ENCODE measurements around the gene ROBO2.

Gene ROBO2

DNA sequence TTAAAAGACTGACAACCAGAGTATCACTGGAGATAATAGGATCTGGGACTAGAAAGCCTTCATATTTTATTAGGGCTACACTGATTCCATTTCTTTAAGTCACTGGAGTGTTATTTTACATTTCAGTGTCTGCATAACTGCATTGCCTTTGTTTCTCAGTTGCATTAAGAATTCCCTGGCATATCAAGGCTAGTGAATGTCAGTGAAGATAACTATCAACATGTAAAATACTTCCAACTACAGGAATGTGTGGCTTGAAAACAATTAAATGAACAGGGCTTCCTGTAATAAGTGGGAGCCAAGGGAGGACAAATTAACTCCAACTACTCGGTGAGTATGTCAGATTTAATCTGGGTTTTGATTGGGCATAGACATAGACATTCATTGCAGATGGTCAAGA is 628.5 kb downstream of the ROBO2 start:
- Mint-ChIP-seq H3K9me3 (peaks cover 13% of the 10 kb centered on the region), H3K4me3 (no peak overlapping the region), H3K4me1 (ENCODE audit: low read depth) (no peaks in the 10 kb centered on the region), H3K27me3 (no peaks in the 10 kb centered on the region), H3K27ac (no peak overlapping the region), H3K36me3 (ENCODE audit: low read depth) (no peaks in the 10 kb centered on the region)

DNA sequence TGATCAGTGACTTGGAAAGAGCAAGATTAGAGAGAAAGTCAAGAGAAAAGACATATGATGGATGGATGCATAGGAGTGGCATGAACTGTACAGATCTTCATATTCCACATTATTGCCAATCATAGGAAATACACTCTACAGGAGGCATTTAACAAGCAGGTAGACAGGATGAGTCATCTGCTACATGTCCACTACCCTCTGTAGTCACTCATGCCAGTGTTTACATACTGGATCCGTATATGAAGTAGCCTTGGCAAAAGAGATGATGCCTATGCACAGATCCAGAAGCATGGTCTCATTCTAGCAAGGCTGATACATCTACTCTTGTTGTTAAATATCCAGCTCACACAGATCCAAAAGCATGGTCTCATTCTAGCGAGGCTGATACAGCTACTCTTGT is 632.1 kb downstream of the ROBO2 start:
- H3K4me1 Mint-ChIP-seq (ENCODE audit: low read depth), result no peaks in the 10 kb centered on the region
- H3K27me3 Mint-ChIP-seq, result no peaks in the 10 kb centered on the region
- peaks cover 11% of the 10 kb centered on the region for H3K9me3 Mint-ChIP-seq
- H3K4me3 Mint-ChIP-seq, result no peak overlapping the region
- no peaks in the 10 kb centered on the region for H3K36me3 Mint-ChIP-seq (ENCODE audit: low read depth)
- H3K27ac Mint-ChIP-seq, result no peak overlapping the region

DNA sequence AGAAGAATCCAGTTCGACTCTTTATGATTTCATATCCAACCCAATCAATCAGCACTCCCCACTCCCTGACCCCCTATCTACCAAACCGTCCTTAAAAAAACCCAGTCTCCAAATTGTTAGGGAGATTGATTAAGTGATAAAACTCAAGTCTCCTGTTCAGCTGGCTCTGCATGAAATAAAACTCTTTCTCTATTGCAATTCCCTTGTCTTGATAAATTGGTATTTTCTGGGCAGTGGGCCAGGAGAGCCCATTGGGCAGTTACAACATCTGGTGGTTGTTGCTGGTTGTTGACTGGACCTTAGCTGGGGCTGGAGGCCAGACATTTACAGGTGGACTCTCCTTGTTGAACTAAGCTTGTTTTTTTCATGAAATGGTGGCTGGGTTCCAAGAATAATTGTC is 642.3 kb downstream of the ROBO2 start:
- H3K9me3 Mint-ChIP-seq, result peaks cover 19% of the 10 kb centered on the region
- H3K27me3 Mint-ChIP-seq, result no peaks in the 10 kb centered on the region
- no peak overlapping the region for H3K27ac Mint-ChIP-seq
- H3K36me3 Mint-ChIP-seq (ENCODE audit: low read depth), result no peaks in the 10 kb centered on the region
- no peaks in the 10 kb centered on the region for H3K4me1 Mint-ChIP-seq (ENCODE audit: low read depth)
- no peak overlapping the region for H3K4me3 Mint-ChIP-seq

DNA sequence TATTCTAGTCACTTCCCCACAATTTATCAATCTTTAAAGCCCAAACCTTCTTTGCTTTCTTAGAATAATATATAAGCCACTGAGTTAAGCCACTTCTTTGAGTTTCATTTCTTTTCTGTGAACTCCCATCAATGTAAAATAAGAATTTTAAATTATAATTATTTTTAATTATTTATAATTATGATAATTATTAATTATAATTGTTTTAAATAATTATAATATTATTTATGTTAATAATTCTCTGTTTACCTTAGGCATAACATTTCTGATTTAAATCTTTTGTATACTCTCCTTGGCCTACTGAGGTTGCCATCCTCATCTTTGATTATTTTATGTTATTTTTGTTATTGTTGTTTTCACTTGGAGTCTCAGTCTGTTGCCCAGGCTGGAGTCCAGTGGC is 644.2 kb downstream of the ROBO2 start:
- no peaks in the 10 kb centered on the region for H3K27me3 Mint-ChIP-seq
- peaks cover 15% of the 10 kb centered on the region for H3K9me3 Mint-ChIP-seq
- H3K4me3 Mint-ChIP-seq, result no peak overlapping the region
- no peak overlapping the region for H3K27ac Mint-ChIP-seq
- no peaks in the 10 kb centered on the region for H3K36me3 Mint-ChIP-seq (ENCODE audit: low read depth)
- no peaks in the 10 kb centered on the region for H3K4me1 Mint-ChIP-seq (ENCODE audit: low read depth)

DNA sequence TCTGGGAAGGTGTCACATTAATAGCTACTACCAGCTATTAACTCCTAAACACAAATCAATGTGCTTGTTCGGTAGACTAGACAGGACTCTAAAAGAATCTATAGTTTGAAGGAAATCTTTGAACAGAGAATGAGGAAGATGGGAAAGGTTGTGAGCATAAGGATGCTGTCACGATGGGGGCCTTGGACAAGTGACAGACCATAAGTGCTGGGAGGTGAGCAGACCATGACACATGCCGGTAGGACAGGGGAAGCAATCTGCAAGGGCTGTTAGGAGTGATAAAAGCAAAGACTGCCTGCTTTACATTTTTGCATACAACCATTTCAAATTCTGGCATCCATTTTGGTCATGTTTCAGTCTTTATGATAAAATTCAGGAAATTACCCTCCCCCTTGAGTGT is 645.8 kb downstream of the ROBO2 start:
- Mint-ChIP-seq H3K4me3 (no peak overlapping the region), H3K36me3 (ENCODE audit: low read depth) (no peaks in the 10 kb centered on the region), H3K4me1 (ENCODE audit: low read depth) (no peaks in the 10 kb centered on the region), H3K27ac (no peak overlapping the region), H3K27me3 (no peaks in the 10 kb centered on the region), H3K9me3 (peaks cover 11% of the 10 kb centered on the region)

DNA sequence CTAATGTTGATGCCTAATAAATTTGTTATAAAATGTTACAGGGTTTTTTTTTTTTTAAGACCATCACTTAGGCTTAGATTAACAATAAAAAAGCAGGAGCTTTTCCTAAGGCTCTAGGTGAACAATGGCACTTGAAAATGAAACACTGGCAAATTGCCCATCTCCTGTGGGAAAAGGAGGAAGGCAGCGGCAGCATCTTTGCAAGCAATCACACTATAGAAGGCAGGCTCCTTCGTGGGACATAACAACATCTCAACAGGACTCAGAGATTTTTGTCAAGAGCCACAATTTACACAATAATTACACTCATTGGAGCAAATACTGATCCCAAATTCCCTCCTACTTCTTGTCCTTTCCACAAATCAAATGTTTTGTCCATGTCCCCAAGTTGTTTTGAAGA is 646.7 kb downstream of the ROBO2 start:
- no peaks in the 10 kb centered on the region for H3K27me3 Mint-ChIP-seq
- no peaks in the 10 kb centered on the region for H3K4me1 Mint-ChIP-seq (ENCODE audit: low read depth)
- H3K4me3 Mint-ChIP-seq, result no peak overlapping the region
- peaks cover 13% of the 10 kb centered on the region for H3K9me3 Mint-ChIP-seq
- no peaks in the 10 kb centered on the region for H3K36me3 Mint-ChIP-seq (ENCODE audit: low read depth)
- no peak overlapping the region for H3K27ac Mint-ChIP-seq

DNA sequence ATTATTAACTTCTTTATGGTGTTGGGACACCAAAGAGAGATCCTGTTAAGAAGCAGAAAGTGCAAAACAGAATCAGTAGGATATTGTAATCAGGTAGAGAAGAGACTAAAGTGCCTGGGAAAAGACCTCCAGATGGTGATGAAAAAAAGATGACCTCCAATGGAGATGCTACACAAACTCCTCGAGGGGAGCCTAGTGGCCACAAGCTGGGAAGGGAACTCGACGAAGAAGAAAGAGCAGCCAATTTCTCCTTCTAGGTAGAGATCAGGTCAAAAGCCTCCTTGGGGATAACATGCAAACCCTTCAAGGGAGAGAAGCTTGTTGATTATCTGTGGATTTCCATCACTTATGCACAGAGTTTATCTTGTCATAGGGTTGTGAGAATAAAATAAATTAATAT is 647.6 kb downstream of the ROBO2 start:
- Mint-ChIP-seq H3K4me3 (no peak overlapping the region), H3K4me1 (ENCODE audit: low read depth) (no peaks in the 10 kb centered on the region), H3K36me3 (ENCODE audit: low read depth) (no peaks in the 10 kb centered on the region), H3K27ac (no peak overlapping the region), H3K9me3 (peaks cover 14% of the 10 kb centered on the region), H3K27me3 (no peaks in the 10 kb centered on the region)

DNA sequence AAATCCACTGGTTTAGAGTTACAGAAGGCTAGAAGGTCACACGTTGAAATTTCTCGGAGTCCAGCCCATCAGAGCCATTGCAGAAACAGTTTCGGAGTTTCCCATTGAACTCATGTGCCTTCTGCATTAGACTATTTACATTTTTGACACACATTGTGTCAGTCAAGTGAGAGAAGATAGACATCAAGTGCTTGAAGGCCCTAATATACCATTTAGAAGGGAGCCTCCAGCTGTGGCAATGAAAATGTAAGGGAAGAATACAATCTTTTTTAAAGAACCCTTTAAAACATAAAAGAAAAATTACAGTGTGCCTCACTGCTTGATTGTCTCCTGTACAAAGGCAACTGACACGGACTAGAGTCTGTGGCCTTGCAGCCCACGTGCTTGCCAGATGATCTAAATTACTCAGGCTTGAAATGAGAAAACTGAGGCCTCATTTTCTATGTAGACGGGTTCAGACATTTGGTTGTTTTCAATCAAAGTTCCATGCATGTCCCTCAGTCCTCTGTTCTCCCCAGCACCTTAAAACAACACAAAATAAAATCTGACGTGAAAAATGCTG is 650.5 kb downstream of the ROBO2 start:
- Mint-ChIP-seq H3K4me1 (ENCODE audit: low read depth) (no peaks in the 10 kb centered on the region), H3K9me3 (peaks cover 7% of the 10 kb centered on the region), H3K4me3 (no peak overlapping the region), H3K27me3 (no peaks in the 10 kb centered on the region), H3K27ac (no peak overlapping the region), H3K36me3 (ENCODE audit: low read depth) (no peaks in the 10 kb centered on the region)

DNA sequence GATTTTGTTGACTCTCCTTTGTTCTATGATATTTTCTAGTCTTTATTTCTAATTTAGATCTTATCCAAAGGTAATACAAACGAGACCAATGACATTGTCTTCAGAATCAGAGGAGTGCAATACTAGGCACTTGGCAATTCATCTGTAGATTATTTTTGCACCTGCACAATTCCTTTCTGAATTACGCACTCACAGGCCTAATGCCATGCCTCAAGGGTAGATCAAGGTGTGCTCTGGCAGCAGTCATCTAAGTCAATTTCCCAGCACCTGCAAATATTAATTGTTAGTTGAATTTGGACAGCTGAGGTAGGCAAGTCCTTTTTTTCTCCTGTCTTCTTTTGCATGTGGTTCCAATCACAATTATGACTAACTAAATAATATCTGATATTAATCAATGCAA is 653.2 kb downstream of the ROBO2 start:
- H3K4me3 Mint-ChIP-seq, result no peak overlapping the region
- H3K9me3 Mint-ChIP-seq, result peaks cover 13% of the 10 kb centered on the region
- no peaks in the 10 kb centered on the region for H3K36me3 Mint-ChIP-seq (ENCODE audit: low read depth)
- no peaks in the 10 kb centered on the region for H3K4me1 Mint-ChIP-seq (ENCODE audit: low read depth)
- H3K27ac Mint-ChIP-seq, result no peak overlapping the region
- no peaks in the 10 kb centered on the region for H3K27me3 Mint-ChIP-seq

DNA sequence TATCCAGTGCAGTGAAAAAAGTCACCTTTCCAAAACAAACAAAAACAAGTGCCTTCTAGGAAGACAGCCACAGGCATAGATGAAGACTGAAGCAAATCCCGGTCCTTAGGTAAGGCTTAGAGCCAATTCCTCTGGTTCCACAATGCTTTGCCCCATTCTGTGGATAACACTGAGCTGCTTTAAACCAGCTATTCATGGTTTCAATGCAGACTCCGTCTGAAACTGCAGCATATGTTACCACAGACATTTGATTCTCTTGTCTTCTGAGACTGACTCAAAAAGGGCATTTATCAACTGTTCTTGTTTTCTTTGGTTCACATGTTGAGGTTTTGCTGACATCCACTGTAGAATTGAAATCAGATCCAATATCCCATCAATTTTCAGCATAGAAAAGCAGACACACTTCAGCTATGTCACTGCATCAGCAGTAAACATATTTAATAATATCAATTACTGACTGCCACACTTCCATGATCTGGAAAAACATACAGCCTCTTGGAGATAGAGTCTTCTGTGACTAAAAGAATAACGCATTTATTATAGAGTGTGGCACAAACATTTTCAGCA is 659.3 kb downstream of the ROBO2 start:
- Mint-ChIP-seq H3K36me3 (ENCODE audit: low read depth) (no peaks in the 10 kb centered on the region), H3K27me3 (no peaks in the 10 kb centered on the region), H3K4me3 (no peak overlapping the region), H3K9me3 (peaks cover 7% of the 10 kb centered on the region), H3K4me1 (ENCODE audit: low read depth) (no peaks in the 10 kb centered on the region), H3K27ac (no peak overlapping the region)
